ENCODE results near the gene PSD4.

Gene PSD4

GRCh38 chr2:113169002-113169530 is 4.7 kb upstream of the PSD4 start:
- DNase-seq: no peak

- DNase-seq: no peak
Measured at GRCh38 chr2:113169586-113169985, 4.2 kb upstream of the PSD4 start.

DNA sequence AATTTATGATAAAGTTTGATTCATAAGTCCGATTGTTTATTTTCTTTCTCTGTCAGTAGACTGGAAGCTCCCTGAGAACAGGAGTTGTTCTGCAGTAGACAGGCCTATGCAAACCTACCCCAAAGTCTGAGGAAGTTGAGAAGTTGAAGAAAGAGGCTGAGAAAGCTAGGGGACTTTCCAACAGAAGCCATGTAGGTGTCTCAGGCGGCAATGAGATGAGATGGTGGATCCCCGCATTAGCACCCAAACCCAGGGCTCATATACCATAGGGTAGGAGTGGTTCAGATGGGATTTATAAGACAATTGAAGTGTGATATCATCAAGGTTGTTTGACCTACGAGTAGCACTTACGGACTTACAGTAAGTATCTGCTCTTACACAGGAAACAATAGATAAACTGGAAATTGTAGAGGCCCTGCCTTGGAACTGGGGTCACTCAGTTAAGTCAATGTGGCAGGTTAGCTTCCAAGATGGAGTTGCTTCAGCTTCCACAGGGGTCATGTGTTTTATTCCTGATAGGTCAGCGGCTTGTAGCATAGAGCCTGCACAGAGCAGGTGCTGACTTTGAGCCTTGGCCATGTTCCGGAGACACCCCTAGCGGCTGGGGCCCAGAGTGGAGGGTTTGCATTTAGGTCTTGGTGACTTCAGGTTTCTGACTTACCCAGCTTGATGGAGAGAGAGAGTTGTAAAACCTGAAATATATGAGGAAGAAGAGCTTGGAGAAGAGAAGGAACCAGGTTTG is 2.3 kb upstream of the PSD4 start:
- DNase-seq: no peak

DNA sequence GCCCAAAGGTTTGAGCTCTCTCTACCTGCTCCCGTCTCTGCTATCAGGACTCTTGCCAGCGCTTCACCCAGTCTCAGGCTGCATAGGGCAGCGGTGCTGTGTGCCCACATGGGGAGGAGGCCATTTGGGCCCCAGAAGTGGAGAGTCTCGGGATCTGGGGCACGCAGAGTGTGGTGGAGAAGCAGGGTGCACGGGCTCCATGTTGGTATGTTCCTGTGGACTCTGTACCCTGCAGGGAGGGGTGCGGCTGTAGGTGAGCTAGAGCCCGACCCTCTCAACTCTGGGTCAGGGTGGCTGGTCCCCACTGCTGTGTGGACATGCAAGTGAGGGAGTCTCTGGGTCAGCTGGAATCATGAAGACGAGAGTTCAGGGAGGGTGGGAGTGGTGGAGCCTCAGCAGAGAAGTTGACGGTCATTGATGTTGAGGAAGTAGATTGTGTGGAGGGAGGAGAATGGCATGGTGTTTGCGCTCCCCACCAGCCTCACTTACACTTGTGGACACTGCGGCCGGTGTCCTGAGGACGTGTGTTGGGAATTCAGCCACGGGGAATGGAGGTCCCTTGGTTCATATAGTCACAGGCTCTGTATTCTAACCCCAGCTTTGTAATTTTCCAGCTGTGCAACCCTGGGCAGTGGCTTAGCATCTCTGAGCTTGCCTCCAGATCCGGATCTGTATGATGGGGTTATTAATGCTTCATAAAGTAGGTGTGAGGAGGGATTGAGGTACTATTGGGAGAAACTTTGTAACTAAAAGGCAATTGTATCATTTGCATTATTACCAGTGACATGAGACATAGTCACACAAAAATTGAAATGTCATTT is 840 bp upstream of the PSD4 start:
- no peak for DNase-seq

DNA sequence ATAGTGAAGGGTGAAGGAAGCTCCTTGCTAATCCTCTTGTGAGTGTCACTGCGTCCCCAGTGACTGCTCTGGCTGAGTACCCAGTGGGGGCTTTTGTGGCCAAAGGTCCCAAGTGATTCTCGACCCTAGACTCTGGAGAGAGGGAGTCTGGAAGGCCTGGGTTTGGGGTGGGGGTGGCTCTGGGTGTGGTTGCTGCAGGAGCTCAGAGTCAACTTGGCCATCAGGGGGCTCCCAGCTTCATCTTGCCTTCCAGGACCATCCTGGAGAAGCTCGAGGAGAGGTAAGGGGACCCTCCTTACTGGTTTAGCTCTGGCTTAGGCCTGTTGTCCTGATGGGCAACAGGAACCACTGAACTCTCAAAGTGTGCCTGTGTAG is 592 bp downstream of the PSD4 start:
- no peak for DNase-seq

DNA sequence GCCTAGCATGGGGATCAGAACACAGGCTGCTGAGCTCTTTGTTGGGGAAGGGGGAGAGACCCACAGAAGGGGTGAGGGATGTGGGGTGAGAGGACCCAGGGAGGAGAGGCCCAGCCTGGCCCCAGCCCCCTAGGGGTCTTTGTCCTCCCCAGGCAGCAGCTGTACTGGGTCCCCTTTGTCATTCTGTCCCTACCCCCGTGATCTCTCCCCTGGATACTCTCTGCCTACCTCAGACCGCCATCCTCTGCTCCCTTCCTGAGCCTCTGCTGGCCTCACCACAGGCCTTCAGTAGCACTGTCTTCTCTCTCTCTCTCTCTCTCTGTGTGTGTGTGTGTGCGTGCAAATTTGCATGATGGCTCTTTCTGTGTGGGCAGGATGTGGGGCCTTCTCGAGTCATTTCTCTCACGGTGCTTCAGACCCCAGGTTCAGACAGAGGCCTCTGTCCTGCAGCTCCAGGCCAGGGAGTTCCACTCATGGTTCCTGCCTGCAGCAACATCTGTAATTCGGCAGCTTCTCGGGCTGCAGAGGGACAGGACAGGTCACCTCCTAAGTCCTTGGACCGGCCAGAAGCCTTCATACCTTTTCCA is 1.4 kb downstream of the PSD4 start:
- DNase-seq: peak in 1 of 2 experiments; percentile 36

- DNase-seq: no peak
Measured at GRCh38 chr2:113175736-113176695, 2.2 kb downstream of the PSD4 start.

DNA sequence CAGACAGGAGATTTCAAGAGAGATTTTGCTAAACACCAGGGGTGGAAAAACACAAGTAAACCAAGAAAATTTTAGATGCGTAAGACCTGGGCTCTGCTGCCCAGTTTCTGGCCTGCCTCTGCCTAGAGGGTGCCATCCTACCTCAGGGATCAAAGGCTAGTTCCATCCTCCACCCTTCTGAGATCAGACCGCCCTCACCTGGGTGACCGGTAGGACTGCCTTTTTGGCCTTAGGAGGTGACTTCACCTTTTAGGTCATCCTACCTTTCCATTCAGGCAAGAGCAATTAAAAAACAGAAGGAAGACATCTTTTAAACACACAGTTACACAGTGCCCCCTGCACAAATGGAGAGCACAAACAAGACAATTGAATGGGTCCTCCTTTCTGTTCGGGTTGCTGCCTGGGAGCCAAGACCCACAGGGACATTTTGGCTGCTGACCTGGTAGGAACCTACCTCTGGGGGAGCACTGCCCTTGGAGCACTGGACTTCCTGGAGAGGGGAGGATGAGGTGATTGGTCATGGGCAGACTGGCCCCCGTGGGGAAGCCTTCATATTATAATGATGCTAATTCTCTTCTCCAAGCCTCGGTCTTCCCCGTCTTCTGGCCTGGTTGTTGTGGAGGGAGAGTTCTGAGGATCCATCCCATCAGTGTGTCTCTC is 3.1 kb downstream of the PSD4 start:
- no peak for DNase-seq

- DNase-seq: no peak
Measured at GRCh38 chr2:113178069-113178746, 4.4 kb downstream of the PSD4 start.

- DNase-seq: peak in 1 of 2 experiments; percentile 41
Measured at GRCh38 chr2:113178891-113179290, 5.1 kb downstream of the PSD4 start.

- DNase-seq: no peak
Measured at GRCh38 chr2:113179446-113180045, 5.8 kb downstream of the PSD4 start.

DNA sequence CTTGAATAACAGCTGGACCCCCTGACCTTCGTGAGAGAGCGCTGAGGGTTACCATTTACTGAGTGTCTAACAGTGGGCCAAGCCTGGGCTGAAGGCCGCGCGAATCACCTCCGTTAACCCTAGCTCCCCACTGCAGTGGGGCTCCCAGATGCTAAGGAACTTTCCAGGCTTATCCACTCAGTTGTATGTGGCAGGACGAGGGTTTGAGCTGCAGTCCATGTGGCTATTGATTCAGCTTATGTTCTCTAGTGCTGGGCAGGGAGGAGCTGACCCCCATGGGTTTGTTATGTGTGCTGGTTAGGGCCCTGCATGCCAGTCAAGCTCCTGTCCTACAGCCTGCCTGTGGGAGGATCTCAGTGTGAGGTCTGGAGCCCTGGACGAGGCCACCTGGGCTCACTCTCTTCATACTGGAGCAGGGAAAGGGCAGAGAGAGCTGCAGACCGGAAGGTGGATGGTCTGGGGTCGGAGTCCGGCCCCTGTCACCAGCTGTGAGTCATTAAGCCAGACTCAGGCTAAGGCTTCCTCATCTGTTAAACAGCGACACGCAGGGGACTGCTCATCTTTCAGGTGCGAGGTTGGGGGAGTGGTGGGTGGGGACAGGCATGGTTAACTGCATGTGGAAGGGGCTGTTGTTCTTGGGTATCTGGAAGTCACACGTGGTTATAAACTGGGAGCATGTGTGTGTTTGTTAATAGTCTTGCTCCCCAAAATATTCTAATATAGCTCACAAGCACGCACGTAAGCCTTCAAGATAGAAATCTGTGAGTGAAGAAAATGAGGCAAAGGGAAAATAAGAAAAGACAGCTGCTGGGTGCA is 6.6 kb downstream of the PSD4 start:
- no peak for DNase-seq

GRCh38 chr2:113181258-113182051 is 7.7 kb downstream of the PSD4 start:
- DNase-seq: no peak

DNA sequence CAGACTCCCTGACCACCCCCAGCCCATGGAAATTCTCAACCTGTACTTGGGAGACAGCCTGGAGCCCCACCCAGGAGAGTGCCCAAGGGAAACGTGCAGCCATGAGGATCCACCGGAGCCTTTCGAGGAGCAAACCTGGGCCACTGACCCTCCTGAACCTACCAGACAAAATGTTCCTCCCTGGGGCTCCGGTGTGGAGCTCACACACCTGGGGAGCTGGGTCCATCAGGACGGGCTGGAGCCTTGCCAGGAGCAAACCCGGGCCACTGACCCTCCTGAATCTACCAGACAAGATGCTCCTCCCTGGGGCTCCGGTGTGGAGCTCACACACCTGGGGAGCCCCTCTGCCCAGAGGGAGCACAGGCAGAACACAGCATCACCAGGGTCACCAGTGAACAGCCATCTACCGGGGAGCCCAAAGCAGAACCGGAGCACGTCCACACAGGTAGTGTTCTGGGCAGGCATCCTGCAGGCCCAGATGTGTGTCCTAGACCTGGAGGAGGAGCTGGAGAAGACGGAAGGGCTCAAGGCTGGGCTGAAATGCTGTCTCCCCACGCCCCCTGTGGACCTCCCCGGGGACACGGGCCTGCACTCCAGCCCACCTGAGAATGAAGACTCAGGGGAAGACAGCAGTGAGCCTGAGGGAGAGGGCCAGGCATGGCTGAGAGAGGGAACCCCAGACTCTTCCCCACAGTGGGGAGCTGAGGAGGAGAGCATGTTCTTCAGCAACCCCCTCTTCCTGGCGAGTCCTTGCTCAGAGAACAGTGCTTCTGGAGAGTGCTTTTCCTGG is 8.9 kb downstream of the PSD4 start:
- no peak for DNase-seq

GRCh38 chr2:113183264-113183663 is 9.5 kb downstream of the PSD4 start:
- no peak for DNase-seq

- no peak for DNase-seq
Measured at GRCh38 chr2:113183703-113184102, 9.9 kb downstream of the PSD4 start.

- no peak for DNase-seq
Measured at GRCh38 chr2:113184531-113185230, 10.9 kb downstream of the PSD4 start.

Measured in activated CD4-positive, alpha-beta T cell treated with anti-CD3 and anti-CD28 coated beads, Interleukin-2, amount 50 U/mL, for 4 hours (primary cell).